HG02938 (cell line): ENCODE data around the gene AFMID.
"Not testable (repeated sequence)": the region's sequence is repeated elsewhere in the genome, so short reads cannot be mapped to it uniquely, and the experiment has no call there.

ENCODE experiments used
- ATAC-seq: cut with Tn5 transposase; IDR thresholded peaks from one replicate; pipeline ENCODE4 v1.9.1; 2021; ENCODE audit warnings: mild to moderate bottlenecking, moderate library complexity; ENCODE audit not compliant: unreplicated experiment

AFMID gene

DNA sequence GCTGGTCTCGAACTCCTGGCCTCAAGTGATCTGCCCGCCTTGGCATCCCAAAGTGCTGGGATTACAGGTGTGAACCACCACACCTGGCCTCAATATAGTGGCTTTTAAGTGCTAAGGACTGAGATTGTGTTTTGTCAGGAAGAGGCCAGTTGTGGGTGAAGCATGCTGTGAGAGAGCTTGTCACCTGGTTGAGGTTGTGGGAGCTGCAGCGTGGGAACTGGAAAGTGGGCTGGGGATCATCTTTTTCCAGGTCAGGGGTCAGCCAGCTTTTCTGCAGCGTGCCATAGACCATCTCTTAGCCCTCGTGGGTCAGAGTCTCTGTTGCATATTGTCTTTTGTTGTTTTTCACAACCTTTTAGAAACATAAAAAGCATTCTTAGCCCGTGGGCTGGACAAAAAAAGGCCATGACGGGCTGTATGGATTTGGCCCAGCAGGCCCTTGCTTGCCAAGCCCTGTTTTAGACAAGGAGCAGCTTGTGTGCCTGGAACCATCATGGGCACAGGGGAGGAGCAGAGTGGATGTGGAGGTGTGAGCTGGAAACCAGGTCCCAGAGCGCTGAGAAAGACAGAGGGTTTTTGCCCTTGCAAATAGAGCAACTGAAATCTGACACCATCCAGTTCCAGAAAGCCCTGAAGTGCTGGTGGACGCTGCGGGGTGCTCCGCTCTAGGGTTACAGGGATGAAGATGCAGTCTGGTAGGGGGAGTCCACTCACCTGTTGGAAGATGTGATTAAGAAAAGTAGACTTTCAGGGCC is 32.4 kb downstream of the AFMID start:
- no peak for ATAC-seq

DNA sequence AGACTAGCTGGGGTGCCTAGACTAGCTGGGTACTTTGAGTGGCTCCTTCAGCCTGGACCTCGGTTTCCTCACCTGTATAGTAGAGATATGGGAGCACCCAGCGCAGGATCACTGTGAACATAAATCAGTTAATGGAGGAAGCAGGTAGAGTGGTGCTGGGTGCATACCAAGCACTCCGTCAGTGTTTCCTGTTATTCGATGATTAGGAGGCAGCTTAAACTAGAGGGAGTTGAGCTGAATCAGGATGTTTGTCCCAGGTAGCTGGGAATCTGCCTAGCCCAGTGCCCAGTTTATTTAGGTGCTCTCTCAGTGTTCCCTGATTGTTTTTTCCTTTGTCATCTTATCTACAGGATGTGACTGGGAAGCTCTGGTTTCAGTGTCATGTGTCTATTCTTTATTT is 35.9 kb downstream of the AFMID start:
- no peak for ATAC-seq

DNA sequence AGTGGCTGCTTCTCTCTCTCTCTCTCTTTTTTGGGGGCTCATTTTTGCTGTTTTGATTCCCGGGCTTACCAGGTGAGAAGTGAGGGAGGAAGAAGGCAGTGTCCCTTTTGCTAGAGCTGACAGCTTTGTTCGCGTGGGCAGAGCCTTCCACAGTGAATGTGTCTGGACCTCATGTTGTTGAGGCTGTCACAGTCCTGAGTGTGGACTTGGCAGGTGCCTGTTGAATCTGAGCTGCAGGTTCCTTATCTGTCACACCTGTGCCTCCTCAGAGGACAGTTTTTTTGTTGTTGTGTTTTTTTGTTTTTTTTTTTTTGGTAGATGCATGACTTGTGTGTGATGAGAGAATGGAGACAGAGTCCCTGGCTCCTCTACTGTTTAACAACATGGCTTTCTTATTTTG is 36.6 kb downstream of the AFMID start:
- no peak for ATAC-seq

DNA sequence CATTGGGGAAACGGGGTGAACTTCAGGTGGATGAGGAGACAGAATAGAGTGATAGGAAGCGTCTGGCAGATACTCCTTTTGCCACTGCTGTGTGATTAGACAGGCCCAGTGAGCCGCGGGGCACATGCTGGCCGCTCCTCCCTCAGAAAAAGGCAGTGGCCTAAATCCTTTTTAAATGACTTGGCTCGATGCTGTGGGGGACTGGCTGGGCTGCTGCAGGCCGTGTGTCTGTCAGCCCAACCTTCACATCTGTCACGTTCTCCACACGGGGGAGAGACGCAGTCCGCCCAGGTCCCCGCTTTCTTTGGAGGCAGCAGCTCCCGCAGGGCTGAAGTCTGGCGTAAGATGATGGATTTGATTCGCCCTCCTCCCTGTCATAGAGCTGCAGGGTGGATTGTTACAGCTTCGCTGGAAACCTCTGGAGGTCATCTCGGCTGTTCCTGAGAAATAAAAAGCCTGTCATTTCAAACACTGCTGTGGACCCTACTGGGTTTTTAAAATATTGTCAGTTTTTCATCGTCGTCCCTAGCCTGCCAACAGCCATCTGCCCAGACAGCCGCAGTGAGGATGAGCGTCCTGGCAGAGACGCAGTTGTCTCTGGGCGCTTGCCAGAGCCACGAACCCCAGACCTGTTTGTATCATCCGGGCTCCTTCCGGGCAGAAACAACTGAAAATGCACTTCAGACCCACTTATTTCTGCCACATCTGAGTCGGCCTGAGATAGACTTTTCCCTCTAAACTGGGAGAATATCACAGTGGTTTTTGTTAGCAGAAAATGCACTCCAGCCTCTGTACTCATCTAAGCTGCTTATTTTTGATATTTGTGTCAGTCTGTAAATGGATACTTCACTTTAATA is 37.3 kb downstream of the AFMID start:
- ATAC-seq = no peak

DNA sequence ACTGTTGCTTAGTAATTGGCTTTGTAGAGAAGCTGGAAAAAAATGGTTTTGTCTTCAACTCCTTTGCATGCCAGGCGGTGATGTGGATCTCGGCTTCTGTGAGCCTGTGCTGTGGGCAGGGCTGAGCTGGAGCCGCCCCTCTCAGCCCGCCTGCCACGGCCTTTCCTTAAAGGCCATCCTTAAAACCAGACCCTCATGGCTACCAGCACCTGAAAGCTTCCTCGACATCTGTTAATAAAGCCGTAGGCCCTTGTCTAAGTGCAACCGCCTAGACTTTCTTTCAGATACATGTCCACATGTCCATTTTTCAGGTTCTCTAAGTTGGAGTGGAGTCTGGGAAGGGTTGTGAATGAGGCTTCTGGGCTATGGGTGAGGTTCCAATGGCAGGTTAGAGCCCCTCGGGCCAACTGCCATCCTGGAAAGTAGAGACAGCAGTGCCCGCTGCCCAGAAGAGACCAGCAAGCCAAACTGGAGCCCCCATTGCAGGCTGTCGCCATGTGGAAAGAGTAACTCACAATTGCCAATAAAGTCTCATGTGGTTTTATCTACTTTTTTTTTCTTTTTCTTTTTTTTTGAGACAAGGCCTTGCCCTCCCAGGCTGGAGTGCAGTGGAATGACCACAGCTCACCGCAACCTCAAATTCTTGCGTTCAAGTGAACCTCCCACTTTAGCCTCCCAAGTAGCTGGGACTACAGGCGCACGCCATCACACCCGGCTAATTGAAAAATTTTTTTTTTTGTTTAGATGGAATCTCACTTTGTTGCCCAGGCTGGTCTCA is 38.1 kb downstream of the AFMID start:
- no peak for ATAC-seq

DNA sequence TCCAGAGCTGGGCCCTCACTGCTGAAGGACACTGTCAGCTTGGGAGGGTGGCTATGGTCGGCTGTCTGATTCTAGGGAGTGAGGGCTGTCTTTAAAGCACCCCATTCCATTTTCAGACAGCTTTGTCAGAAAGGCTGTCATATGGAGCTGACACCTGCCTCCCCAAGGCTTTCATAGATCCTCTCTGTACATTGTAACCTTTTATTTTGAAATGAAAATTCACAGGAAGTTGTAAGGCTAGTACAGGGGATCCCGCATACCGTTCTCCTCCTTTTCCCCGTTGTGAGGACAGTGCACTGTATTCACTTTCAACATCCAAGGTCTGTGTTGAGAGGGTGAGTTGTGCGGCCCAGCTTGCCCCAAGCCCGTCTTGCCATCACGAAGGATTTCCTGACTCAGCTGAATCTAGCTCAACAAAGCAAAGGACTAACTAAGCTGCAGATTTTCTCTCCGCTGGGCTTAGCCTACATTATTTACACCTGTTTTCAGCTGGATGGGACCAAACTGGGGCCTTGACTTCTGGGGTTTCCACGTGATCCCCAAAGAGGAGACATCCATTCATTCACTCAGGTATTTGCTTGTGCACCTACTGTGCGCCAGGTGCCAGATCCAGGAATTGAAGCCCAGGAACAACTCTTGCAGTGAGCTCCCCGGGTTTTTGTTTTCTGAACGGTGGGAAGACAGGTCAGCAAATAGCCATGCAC is 39.0 kb downstream of the AFMID start:
- ATAC-seq = no peak

DNA sequence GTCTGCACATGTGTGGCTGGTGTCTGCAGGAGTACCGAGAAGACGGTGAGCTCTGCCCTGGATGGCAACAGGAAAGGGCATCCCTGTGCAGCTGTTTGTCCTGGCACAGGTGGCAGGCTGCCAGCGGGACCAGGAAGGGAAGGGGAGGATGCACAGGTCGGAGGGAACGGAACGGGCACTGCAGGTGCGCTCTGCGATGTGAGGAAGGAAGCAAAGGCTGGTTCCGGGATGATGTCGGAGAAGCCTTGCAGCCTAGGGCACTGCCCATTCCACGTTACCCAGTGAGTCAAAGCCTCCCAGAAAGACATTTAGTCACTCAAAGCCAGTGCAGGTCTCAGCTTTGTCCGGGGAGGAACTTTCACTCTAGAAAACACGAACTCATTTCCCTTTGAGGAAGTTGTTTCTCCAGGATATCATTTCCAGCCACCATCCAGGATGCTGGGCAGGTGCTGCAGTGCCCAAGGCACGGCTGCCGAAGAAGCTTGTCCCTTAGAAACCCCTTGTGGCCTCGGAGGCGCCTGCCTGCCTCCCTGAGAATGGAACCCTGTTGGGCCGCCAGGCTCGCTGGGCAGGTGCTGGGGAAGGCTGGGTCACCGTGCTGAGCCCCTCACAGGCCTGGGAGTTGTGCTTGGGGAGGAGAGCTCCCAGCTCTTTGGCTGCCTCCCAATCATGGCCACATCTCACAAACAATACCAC is 39.7 kb downstream of the AFMID start:
- ATAC-seq = no peak

DNA sequence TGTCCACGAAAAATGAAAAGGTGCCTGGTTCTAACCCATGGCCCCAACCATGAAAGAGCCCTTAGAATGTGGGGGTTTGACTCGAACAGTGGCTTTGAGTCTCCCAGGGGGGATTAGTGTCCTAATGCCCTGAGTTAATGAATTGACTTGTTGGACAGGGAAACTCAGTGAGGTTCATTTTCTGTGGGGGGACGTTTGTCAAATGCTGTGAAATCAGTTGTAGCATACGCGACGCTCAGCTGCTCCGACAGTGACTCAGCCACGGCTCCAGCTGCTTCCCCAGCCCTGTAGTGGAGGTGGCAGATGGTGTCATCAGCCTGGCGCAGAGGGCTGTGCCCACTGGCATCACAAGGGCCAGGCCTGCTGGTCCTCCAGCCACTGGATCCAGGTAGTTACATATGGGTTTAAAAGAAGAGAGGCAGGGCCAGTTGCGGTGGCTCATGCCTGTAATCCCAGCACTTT is 40.3 kb downstream of the AFMID start:
- ATAC-seq = no peak

DNA sequence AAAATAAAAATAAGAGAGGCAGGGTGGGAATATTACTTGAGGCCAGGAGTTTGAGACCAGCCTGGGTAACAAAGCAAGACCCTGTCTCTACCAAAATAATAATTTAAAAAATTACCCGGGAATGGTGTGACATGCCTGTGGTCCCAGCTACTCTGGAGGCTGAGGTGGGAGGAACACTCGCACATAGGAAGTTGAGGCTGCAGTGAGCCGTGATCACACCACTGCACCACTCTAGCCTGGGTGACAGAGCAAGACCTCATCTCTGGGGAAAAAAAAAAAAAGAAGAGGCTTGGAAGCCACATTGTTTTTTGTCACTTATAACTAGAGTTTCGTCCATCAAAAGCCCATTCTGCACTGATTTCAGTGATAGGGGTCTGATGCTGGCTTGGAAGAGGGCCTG is 41.0 kb downstream of the AFMID start:
- ATAC-seq = no peak

DNA sequence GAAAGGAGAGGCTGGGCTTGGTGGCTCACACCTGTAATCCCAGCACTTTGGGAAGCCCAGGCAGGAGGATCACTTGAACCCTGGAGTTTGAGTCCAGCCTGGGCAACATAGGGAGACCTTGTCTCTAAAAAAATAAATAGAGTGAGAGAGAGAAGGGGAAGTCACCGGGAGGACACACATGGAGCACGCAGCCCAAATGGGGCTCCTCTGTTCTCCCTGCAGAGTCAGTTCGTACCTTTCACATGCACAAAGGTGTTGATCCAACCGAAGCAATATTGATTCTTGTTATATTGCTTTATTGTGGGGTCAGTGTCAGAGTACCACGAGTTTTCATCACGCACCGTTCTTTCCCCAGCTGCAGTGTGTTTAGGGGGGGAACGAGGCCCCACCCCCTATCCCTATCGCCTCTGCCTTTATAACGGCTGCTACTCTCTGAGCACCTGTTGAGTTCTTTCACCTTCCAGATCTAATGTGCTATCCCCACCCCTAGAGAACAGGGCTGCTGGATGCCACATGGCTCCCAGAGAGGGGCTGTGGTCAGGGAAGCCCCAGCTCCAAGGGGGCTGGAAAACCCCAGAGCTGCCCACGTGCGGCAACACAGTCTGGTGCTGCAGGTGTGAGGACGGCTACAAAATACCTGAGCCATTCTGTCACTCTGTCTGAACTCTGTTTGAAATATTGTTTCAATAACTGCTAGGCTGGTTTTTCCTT is 43.2 kb downstream of the AFMID start:
- no peak for ATAC-seq

DNA sequence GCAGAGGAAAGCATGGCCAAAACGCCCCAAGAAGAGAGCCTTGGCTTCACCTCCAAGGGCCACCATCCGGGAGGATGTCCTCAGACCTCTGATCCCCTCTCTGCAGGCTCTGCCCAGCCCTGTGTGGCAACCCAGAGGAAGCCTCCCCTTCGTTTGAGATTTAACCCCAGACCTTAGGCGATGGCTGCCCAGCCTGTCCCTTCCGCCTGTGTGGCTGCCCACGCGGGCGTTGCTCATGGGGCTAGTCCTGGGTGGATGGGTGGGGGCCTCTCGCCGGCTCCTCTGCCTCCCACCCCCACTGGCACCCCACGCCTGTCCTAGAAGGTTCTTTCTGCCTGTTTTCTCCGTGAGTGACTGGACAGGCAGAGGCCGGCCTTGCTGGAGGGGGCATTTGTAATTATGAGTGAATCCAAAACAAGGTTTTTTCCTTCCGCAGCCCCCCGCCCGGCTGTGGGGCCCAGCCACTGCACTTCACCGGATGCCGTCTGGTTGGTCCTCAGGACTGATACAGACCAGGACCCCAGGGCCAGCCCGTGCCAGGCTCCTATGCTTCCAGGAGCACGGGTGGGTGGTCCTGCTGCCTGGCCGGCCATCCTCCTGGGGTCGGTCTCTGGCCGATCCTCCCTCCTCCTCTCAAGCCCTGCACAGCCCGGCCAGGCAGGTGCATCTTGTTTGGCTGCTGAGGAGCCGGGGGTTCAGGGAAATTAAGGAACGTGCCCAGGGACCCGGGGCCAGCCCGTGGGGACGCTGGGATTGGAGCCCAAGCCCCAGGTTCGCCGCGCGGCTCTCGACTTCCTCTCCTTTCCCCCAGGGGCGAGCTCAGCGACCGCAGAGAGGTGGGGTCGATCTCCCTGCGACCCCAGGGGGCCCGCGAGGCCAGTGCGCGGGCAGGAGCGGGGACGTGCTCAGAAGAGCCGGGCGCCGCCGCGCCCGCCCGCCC is 44.1 kb downstream of the AFMID start, which contains the start of gene TMEM235:
TSS of gene TMEM235 (plus strand) at position 636 of the 940 bp plus-strand sequence. CDS start 393 bp downstream, outside the sequence.
- no peak for ATAC-seq

DNA sequence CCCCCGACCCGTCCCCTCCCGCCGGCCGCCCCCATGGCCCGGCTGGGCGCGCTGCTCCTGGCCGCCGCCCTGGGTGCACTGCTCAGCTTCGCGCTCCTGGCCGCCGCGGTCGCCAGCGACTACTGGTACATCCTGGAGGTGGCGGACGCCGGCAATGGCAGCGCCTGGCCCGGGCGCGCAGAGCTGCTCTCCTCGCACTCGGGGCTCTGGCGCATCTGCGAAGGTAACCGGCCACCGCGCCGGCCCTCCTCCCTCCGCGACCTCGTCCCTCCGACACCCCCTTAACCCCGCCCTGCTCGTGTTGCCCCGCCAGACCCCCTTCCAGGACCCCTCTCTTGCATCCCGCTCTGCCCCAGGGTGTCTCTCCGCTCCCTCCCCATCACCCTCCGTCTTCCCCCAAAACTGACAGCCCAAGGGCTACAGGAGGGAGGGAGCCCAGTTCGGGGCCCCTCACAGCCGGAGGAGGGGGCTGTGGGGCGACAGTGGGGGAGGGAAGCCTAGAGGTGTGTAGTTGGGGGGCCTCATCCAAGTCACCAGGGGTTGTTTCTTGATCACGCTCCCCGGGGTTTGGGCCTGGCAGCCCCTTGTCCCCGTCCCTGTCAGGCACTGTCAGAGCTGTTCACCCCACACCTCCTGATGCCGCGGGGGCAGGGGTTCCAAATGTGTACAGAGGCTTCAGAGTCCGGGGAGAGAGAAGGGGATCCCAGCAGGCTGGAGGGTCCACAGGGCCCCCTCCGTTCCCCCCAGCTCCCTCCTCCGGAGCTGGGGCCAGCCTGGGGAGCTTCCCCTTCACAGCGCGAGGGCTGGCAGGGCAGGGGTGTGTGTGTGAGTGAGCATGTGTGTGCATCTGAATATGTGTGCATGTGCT is 45.1 kb downstream of the AFMID start:
- no peak for ATAC-seq

DNA sequence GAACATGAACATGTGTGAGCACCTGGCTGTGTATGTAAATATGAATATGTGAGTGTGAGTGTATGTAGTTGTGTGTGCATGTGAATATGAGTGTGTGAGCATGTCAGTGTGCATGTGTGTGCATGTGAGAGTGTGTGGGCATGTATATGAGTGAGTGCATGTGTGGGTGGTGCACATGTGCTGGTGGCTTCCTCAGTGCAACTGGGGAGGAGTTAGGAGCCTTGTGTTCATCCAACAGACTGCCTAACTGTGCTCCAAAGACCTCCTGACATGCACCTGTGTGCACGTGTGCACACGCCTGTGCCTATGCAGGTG is 45.7 kb downstream of the AFMID start:
- ATAC-seq = no peak

DNA sequence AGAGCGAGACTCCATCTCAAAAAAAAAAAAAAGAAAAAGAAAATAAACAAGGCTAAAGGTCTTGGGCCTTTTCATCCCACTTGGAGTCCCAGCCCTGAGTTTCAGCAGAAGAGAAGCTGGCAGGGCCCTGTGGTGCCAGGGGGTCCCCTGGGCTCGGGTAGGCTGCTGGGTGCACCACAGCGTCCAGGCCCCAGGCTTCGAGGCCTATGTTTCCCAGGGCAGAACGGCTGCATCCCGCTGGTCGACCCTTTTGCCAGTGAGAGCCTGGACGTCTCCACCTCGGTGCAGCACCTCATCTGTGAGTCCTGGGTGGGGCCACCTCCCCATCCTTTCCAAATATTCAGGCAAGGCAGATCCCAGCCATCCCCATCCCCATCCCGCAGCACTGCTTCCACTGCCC is 46.5 kb downstream of the AFMID start:
- ATAC-seq = no peak

DNA sequence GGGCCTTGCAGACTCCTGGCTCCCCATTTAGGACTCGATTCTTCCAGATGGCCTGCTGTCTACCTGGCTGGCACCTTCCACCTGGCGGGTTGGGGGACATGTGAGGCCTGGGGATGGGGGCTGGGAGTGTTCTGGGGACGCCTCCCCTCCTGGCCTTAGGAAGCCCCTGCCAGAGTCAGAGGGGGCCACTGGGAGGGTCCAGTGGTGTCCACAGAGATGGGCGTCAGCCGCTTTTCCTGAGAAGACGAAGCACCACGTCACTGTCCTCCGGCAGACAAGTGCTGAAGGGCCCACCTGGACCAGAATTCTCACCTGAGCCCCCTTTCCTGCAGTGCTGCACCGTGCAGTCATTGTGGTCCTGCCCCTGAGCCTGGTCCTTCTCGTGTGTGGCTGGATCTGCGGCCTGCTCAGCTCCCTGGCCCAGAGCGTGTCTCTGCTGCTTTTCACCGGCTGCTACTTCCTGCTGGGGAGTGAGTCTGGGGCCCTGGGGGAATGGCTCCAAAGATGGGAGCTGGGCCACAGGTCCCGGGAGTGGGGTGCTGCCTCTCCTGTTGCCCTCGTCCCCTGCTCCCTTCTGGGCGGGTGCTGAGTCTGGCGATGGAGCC is 47.2 kb downstream of the AFMID start:
- ATAC-seq = no peak

DNA sequence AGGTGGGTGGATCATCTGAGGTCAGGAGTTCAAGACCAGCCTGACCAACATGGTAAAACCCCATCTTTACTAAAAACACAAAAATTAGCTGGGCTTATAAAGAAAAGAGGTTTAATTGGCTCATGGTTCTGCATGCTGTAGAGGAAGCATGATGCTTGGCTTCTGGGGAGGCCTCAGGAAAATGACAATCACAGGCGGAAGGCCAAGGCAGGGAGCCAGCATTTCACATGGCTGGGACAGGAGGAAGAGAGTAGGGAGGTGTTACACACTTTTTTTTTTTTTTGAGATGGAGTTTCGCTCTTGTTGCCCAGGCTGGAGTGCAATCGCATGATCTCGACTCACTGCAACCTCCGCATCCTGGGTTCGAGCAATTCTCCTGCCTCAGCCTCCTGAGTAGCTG is 47.9 kb downstream of the AFMID start:
- ATAC-seq = not testable (repeated sequence)

DNA sequence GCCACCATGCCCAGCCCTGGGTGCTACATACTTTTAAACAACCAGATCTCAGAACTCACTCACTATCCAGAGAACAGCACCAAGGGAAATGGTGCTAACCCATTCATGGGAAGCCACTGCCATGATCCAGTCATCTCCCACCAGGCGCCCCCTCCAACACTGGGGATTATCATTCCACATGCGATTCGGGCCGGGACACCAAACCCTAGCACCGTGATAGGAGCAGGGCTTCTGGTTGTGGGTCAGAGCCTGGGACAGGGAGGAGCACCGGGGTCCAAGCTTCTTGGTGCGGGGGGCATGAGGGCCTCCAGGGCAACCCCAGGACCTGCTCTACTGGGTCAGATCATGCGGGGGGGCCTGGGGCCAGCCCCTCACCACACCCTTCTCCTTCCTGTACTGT is 48.7 kb downstream of the AFMID start:
- no peak for ATAC-seq
